ENCODE results near the gene GNAT3.

GNAT3 gene

DNA sequence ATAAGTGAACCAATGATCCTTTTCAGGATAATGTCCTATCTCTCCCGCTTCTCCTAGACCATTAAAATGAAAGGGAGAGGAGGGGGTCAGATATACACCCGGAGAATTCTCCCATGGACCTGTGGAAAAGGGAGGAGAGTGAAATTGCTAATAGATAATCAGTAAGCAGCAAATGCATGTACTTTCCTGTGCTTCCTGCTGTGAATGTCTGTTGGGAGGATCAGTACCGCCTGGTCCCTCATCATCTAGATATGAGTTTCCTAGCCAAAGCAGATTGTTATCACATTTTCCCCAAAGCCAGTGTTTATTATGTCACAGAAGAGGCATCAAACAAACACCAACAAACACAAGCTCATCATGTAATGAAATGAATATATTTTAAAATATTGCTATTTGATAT, 96.8 kb downstream of the GNAT3 start:
- no peak for DNase-seq

- no peak for DNase-seq
These were observed 97.5 kb downstream of the GNAT3 start for GRCh38 chr7:80414331-80414730.

DNA sequence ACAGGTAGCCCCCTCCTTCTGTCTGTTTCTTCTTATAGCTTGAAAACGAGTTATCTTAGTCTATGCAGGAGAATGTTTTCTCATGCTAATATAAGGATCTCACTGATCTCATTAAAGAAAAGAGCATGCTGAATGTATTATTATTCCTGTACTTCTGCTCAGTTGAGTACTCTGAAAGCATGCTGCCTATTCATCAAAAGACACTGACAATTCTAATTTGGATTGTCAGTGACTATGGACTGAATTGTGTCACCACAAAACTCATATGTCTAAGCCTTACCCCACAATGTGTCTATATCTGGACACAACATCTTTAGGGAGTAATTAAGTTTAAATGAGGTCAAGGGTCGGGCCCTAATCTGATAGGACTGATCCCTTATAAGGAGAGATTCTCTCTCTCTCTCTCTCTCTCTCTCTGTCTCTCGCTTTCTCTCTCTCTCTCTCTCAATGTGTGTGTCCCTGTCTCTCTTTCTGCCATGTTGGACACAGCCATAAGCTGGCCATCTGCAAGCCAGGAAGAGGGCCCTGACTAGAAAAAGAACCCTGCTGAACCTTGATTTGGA, 98.4 kb downstream of the GNAT3 start:
- DNase-seq = no peak

DNA sequence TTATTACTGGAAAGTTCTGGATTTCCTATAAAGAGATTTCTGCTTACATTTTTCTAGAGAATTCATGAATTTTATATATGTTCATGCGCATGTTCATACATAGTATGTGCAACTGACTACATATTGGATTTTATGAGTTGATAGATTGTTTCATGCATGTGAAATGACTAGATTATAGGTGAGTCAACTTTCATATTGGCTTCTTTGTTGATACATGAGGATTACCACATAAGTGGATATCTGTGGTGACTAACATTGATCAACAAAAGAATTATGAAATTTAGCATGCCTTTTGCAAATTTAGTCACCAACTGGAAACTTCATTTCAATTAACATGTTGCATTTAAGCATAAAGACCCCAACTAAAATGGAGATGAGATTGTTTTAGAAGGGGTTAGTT, 99.0 kb downstream of the GNAT3 start:
- no peak for DNase-seq

DNA sequence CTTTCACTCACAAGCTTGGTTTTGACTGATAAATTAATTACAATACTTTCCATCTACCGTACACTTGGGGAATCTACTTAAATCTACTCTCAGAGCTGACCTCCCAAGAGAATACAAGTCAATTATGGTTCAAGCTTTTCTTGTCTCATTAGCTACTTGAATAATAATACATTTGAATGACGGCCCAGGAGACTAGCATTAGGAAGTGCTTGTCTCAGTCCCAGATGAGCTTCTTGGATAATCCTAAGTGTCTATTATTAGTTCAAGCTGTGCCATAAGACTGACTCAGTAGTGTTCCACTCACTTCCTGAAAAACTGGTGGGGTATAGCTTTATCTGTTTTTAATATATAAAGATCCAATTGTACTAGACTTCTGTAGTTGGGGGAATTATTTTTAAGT, 100.2 kb downstream of the GNAT3 start:
- no peak for DNase-seq

GRCh38 chr7:80410081-80410480, 101.8 kb downstream of the GNAT3 start:
- DNase-seq = no peak
